A673 (cell line): ENCODE data around the gene ICAM3.

ENCODE experiments used
- EZH2 ChIP-seq: fragments of 200-600 bp; sonication (generic); IDR thresholded peaks from 2 replicates; pipeline ENCODE4 v1.6.1; 2017; ENCODE audit warnings: borderline replicate concordance, low read depth, mild to moderate bottlenecking, mixed read lengths, antibody characterized with exemption, low read length; ENCODE audit not compliant: poor library complexity, severe bottlenecking
- TF ChIP-seq, protein P1 (sequence below): fragments of 300-800, 200-600 bp; sonication (generic); conservative IDR thresholded peaks from 2 replicates; pipeline ENCODE4 v1.5.1; 2017; ENCODE audit warnings: low read depth, mild to moderate bottlenecking, antibody characterized with exemption, low read length, moderate library complexity, mixed read lengths

DNA sequence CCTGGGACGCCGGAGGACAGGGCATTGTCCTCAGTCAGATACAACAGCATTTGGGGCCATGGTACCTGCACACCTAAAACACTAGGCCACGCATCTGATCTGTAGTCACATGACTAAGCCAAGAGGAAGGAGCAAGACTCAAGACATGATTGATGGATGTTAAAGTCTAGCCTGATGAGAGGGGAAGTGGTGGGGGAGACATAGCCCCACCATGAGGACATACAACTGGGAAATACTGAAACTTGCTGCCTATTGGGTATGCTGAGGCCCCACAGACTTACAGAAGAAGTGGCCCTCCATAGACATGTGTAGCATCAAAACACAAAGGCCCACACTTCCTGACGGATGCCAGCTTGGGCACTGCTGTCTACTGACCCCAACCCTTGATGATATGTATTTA is 54.0 kb downstream of the ICAM3 start:
- TF ChIP-seq, protein P1, sequence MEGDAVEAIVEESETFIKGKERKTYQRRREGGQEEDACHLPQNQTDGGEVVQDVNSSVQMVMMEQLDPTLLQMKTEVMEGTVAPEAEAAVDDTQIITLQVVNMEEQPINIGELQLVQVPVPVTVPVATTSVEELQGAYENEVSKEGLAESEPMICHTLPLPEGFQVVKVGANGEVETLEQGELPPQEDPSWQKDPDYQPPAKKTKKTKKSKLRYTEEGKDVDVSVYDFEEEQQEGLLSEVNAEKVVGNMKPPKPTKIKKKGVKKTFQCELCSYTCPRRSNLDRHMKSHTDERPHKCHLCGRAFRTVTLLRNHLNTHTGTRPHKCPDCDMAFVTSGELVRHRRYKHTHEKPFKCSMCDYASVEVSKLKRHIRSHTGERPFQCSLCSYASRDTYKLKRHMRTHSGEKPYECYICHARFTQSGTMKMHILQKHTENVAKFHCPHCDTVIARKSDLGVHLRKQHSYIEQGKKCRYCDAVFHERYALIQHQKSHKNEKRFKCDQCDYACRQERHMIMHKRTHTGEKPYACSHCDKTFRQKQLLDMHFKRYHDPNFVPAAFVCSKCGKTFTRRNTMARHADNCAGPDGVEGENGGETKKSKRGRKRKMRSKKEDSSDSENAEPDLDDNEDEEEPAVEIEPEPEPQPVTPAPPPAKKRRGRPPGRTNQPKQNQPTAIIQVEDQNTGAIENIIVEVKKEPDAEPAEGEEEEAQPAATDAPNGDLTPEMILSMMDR, result no peak
- no peak for TF ChIP-seq EZH2
